ENCODE data around the gene GPR17.

GRCh38 chr2:127670957-127671290, 25.0 kb downstream of the GPR17 start:
- TF ChIP-seq MXI1 (IDR thresholded peaks at IDR 0.05; ENCODE audit: low read depth, low read length) (no peak), ZBTB11 (CRISPR knock-in tag; IDR thresholded peaks at IDR 0.05) (no peak)

All from K562 (cell line).